Activated naive CD4-positive, alpha-beta T cell treated with anti-CD3 and anti-CD28 coated beads, Interleukin-2, amount 50 U/mL, for 72 hours (primary cell): Measurements from ENCODE around the gene MAIP1. TPM values are rescaled to one million over a fixed set of nuclear protein-coding genes. Genes with fewer than 3 reads are reported as not detected.

Source experiments
- ATAC-seq, 2 donors: fragments of 150-1000 bp; cut with Tn5 transposase; 2 replicates each; pipeline ENCODE4 v1.10.0; 2021; ENCODE audit warnings: mild to moderate bottlenecking in 2 of 2, moderate library complexity in 2 of 2
- DNase-seq, 2 donors: peaks; one replicate each; pipeline ENCODE4 v3.0.0; 2021 to 2022; ENCODE audit warnings: low spot score in 2 of 2
- H3K27ac Mint-ChIP-seq, 2 donors: one replicate each; pipeline ENCODE4 v1.8.0; 2022; ENCODE audit warnings: mild to moderate bottlenecking in 2 of 2, mixed read lengths in 2 of 2
- H3K36me3 Mint-ChIP-seq, 2 donors: one replicate each; pipeline ENCODE4 v1.8.0; 2022; ENCODE audit warnings: mixed read lengths in 2 of 2
- H3K9me3 Mint-ChIP-seq, 2 donors: one replicate each; pipeline ENCODE4 v1.8.0; 2022; ENCODE audit warnings: mixed read lengths in 2 of 2
- total RNA-seq, 2 donors: library from RNA; stranded (reverse); gene quantifications; one replicate each; pipeline ENCODE4 v1.2.3, GENCODE V29; 2022

MAIP1 gene
- total RNA-seq, 2 donors from 2014 or later, result 25.9 to 29.6 TPM

DNA sequence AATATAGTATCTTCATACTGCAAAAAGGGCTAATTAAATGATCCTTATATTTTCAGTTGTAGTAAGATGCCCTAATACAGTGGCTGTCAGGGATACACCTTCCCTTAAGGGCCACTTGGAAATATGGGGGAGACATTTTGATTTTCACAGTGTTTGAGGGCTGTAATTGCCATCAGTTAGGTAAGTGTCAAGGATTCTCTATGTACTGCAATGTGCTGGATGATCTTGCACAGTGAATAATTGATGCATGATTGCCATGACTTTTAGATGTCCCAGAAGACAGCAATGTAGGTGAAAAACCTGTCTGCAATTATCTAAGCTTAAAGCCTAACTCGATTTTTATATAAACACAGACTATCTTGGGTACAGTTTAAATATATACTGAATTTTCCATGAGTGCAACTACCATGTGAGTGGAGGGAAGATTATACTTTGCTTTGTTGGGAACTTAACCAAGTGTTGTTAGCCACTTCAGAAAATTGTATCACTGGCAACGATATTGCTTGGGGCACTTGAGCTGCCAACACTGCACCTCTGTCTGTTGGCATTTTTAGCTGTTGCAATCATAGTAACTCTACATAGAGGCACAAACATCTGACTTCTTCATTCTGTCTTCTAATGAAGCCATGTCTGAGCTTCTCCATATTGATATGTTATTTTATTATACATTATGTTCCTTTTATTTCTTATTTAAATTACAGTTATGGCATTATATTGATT is 45.2 kb downstream of the MAIP1 start:
- Mint-ChIP-seq H3K27ac (no peak overlapping the region), H3K9me3 (peaks cover 4% of the 10 kb centered on the region in 2 donors), H3K36me3 (no peaks in the 10 kb centered on the region)
- DNase-seq (no peak), ATAC-seq (no peak)

DNA sequence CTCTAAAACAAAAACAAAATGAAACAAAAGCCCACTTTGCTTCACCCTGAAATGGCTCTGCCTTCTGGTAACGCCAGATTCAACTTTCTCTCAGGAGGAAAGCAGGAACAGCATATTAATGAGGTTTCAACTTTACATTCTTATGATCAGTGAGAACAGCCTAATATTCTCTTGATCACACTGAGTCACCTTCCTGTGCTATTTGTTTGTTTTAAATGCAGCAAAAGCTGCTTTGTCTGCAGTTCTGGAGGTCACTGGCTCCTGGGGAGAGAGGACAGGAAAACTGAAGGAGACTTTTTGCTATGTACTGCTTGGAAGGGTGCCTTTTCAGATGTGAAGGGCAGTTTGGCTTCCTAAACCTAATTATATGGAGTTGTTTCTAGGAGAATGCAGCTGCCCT is 48.1 kb downstream of the MAIP1 start:
- Mint-ChIP-seq H3K9me3 (peaks cover 4% of the 10 kb centered on the region in 2 donors), H3K27ac (no peak overlapping the region), H3K36me3 (no peaks in the 10 kb centered on the region)
- DNase-seq (no peak), ATAC-seq (no peak)

- Mint-ChIP-seq H3K9me3 (peaks cover 4% of the 10 kb centered on the region in 2 donors), H3K27ac (no peak overlapping the region), H3K36me3 (no peaks in the 10 kb centered on the region)
- DNase-seq (no peak), ATAC-seq (no peak)
Observed at GRCh38 chr2:200005675-200006074, 50.3 kb downstream of the MAIP1 start.

DNA sequence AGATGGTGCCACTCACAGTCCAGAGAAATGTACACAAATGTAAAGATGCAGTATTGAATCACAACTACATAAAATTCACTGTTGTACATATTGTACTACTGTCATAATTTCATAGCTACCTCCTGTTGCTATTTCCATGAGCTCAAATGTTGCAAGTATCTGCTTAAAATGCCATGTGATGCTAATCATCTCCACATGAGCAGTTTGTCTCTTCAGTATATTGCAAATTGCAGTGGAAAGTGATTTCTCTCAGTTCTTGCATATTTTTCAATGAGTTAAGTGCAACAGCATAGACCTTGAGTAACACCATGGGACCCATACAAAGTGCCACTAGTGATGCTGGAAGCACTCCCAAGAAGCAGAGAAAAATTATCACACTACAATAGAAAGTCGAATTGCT is 51.9 kb downstream of the MAIP1 start:
- DNase-seq (no peak), ATAC-seq (no peak)
- no peaks in the 10 kb centered on the region for H3K36me3 Mint-ChIP-seq
- no peak overlapping the region for H3K27ac Mint-ChIP-seq
- peaks cover 4% of the 10 kb centered on the region in 2 donors for H3K9me3 Mint-ChIP-seq

- no peak for DNase-seq
- no peaks in the 10 kb centered on the region for H3K36me3 Mint-ChIP-seq
- ATAC-seq, result no peak
- H3K27ac Mint-ChIP-seq, result no peak overlapping the region
- H3K9me3 Mint-ChIP-seq, result no peaks in the 10 kb centered on the region
Observed at GRCh38 chr2:200012401-200012800, 57.0 kb downstream of the MAIP1 start.

Other genes starting within 250 kb of the MAIP1 start
- 1 to 10 TPM in 1 of 2 donors, under 1 TPM in 1; 0.55 to 3.9 TPM for gene FTCDNL1, start 104.4 kb upstream of the MAIP1 start, total RNA-seq
- 10 to 100 TPM; 14.2 to 25.0 TPM for gene C2orf69, start 44.3 kb upstream of the MAIP1 start, total RNA-seq
- 10 to 100 TPM in 1 of 2 donors, 1 to 10 TPM in 1; 8.3 to 13.7 TPM for gene TYW5, start 91 bp upstream of the MAIP1 start, total RNA-seq